ENCODE measurements around the gene XCR1. TPM values are rescaled to one million over a fixed set of nuclear protein-coding genes. Genes with fewer than 3 reads are reported as not detected.
"Not testable (repeated sequence)": the region's sequence is repeated elsewhere in the genome, so short reads cannot be mapped to it uniquely, and the experiment has no call there.

XCR1 gene
- total RNA-seq, 1 experiment from 2014 or later = not detected

GRCh38 chr3:46020766-46021510 is 6.3 kb downstream of the XCR1 start:
- no peak for DNase-seq
- H3K27me3 ChIP-seq = no peaks in the 10 kb centered on the region
- no peaks in the 10 kb centered on the region for H3K9me3 ChIP-seq
- no peaks in the 10 kb centered on the region for H3K36me3 ChIP-seq
- no peak overlapping the region for H3K4me3 ChIP-seq

DNA sequence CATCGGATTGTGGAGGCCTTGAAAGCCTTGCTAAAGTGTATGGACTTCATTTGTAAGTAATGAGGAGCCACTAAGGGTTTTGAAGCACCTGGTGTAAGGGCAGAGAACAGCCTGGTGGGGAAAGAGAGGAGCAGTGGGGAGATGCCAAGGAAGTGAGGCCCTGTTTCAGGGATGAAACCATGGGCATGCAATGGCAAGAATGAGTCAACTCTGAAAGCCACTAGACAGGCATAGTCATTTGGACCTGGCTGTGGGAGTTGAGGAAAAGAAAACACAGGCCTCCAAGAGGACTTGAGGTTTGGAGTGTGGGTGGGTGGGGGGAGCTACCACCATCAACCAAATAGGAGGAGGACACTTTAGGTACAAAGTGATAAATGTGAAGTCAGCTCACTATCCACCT is 7.6 kb downstream of the XCR1 start:
- Histone ChIP-seq H3K9me3 (no peaks in the 10 kb centered on the region), H3K4me3 (no peak overlapping the region), H3K36me3 (no peaks in the 10 kb centered on the region), H3K27me3 (no peaks in the 10 kb centered on the region)
- DNase-seq = no peak

DNA sequence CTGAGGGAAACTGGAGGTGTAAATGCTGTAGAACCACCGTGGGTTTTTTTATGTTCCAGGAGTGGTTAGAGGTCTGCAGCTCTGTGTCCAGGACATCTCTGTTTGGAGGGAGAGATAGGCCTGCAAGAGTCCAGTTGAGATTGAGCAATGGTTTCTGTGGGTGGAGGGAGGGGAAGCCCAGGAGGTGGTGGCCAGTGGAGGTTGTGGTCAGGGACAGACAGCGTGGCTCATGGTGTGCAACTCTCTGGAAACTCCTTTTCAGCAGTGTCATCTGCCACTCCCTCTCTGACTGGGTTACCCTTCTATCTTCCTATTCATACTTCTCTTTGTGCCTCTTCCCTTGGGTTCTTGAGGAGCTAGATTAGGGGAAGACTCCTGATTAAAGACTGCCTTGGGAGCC is 9.6 kb downstream of the XCR1 start:
- H3K27me3 ChIP-seq = no peaks in the 10 kb centered on the region
- DNase-seq = no peak
- no peaks in the 10 kb centered on the region for H3K36me3 ChIP-seq
- H3K4me3 ChIP-seq = no peak overlapping the region
- no peaks in the 10 kb centered on the region for H3K9me3 ChIP-seq

- Histone ChIP-seq H3K4me3 (no peak overlapping the region), H3K9me3 (no peaks in the 10 kb centered on the region), H3K36me3 (no peaks in the 10 kb centered on the region), H3K27me3 (no peaks in the 10 kb centered on the region)
- DNase-seq = no peak
Measured at GRCh38 chr3:46013316-46014094, 13.8 kb downstream of the XCR1 start.

GRCh38 chr3:46012246-46012645 is 15.0 kb downstream of the XCR1 start:
- Histone ChIP-seq H3K4me3 (no peak overlapping the region), H3K27me3 (no peaks in the 10 kb centered on the region), H3K36me3 (no peaks in the 10 kb centered on the region), H3K9me3 (no peaks in the 10 kb centered on the region)
- no peak for DNase-seq

DNA sequence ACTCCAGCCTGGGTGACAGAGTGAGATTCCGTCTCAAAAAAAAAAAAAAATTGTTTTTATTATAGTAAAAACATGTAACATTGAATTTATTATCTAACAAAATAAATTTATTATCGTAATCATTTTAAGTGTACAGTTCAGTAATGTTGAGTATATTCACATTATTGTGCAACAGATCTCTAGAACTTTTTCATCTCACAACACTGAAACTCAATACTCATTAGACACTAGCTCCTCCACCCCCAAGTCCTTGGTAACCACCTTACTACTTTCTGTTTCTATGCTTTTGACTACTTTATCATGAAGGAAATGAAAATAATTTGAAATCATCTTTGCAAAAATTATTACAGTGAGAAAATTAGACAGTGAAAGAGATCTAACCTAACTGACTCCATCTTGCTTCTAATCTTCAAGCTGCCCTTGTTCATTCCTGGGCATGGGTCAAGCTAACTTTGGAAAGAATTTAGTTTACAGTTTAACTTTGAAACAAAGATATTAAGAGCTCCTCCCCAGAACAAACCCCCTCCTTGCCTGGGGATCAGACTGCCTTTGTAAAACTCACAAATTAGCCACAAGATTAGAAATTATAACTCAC is 16.7 kb downstream of the XCR1 start:
- no peaks in the 10 kb centered on the region for H3K27me3 ChIP-seq
- no peaks in the 10 kb centered on the region for H3K36me3 ChIP-seq
- no peak for DNase-seq
- H3K4me3 ChIP-seq = no peak overlapping the region
- no peaks in the 10 kb centered on the region for H3K9me3 ChIP-seq

GRCh38 chr3:46008058-46008457 is 19.2 kb downstream of the XCR1 start:
- Histone ChIP-seq H3K9me3 (no peaks in the 10 kb centered on the region), H3K4me3 (no peak overlapping the region)

GRCh38 chr3:46007280-46007679 is 20.0 kb downstream of the XCR1 start:
- Histone ChIP-seq H3K36me3 (no peaks in the 10 kb centered on the region), H3K4me3 (no peak overlapping the region), H3K9me3 (no peaks in the 10 kb centered on the region), H3K27me3 (no peaks in the 10 kb centered on the region)
- DNase-seq = no peak

More at GRCh38 chr3:46008058-46008457, 19.2 kb downstream of the XCR1 start:
- Histone ChIP-seq H3K27me3 (no peaks in the 10 kb centered on the region), H3K36me3 (no peaks in the 10 kb centered on the region)
- DNase-seq = no peak

DNA sequence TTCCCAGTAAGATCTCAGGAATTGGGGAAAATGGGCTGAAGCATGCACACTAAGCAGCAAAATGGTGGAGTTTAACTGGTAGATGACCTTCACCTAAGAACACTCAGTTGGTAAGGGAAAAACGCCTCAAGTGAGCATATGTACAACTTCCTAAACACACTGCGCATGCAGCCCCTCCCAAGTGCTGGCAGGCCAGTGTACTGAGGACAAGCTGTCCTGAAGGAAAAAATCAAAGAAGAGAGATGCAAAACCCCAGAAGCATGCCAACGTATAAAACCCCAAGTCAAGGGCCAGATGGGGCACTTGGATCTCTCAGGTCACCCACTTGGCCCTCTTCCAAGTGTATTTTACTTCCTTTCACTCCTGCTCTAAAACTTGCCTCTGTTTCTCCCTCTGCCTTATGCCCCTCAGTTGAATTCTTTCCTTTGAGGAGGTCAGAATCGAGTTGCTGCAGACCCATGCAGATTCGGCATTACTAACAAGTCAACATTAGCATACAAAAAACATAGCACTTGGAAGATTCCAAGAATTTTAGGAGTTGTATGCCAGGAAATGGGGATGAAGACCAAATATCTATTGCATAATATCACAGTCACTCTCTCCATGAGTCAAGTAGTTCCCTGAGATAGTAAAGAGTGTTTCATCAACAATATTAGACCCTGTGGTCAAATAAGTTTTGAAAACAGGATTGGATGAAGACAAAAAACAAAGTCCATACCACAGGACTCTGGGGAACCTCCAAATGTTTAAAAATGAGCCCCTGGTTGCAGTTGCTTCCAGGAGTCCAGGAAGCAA is 20.8 kb downstream of the XCR1 start:
- Histone ChIP-seq H3K27me3 (no peaks in the 10 kb centered on the region), H3K9me3 (no peaks in the 10 kb centered on the region), H3K36me3 (no peaks in the 10 kb centered on the region), H3K4me3 (no peak overlapping the region)
- no peak for DNase-seq

GRCh38 chr3:46003706-46004105 is 23.6 kb downstream of the XCR1 start:
- not testable (repeated sequence) for H3K9me3 ChIP-seq, H3K4me3 ChIP-seq, H3K36me3 ChIP-seq

DNA sequence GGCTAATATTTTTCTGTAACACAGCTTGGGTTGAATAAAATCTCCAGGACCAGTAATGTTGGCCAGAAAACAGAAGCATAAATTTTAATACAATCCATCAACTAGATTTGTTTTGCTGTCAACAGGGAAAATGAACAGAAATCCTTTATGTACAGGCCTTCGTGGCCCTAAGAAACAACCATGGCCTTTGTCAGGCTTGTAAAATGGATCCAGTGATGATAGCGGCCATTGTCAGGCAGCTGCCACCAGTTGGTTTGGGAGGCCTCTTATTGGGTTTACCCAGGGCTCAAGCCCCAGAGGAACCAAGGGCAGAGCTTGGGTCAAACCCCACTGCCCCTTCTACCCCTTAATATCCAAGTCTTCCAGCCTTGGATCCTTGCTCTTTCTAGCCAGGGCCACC is 26.1 kb downstream of the XCR1 start:
- Histone ChIP-seq H3K27me3 (no peaks in the 10 kb centered on the region), H3K9me3 (no peaks in the 10 kb centered on the region), H3K36me3 (no peaks in the 10 kb centered on the region), H3K4me3 (no peak overlapping the region)
- DNase-seq = no peak

More at GRCh38 chr3:46003706-46004105, 23.6 kb downstream of the XCR1 start:
- H3K27me3 ChIP-seq, DNase-seq: not testable (repeated sequence)

- no peaks in the 10 kb centered on the region for H3K27me3 ChIP-seq
- no peaks in the 10 kb centered on the region for H3K36me3 ChIP-seq
- no peaks in the 10 kb centered on the region for H3K9me3 ChIP-seq
- DNase-seq = no peak
- no peak overlapping the region for H3K4me3 ChIP-seq
Measured at GRCh38 chr3:45997942-45998341, 29.3 kb downstream of the XCR1 start.

DNA sequence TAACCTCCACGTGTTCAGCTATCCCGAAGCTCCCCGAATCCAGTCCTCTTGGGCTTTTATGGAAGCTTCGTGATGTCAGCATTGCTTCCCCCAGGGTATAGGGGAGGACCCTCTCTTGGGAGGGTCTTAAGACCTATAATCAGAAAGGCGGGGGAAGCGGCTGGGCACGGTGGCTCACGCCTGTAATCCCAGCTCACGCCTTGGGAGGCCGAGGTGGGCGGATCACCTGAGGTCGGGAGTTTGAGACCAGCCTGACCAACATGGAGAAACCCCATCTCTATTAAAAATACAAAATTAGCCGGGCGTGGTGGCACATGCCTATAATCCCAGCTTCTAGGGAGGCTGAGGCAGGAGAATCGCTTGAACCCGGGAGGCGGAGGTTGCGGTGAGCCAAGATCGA is 29.8 kb downstream of the XCR1 start:
- H3K36me3 ChIP-seq = not testable (repeated sequence)

GRCh38 chr3:45995236-45996192 is 31.8 kb downstream of the XCR1 start, which contains the start of gene FYCO1:
Gene FYCO1, minus strand, starts transcription at chr3:45995824. Its CDS starts 10,914 bp downstream, at chr3:45984910.
- Histone ChIP-seq H3K4me3 (peak within 1 kb of the TSS; percentile 73), H3K36me3 (no peaks in the 10 kb centered on the region), H3K9me3 (no peaks in the 10 kb centered on the region), H3K27me3 (no peaks in the 10 kb centered on the region)
- DNase-seq = peak; percentile 91

More for the DNA sequence above, 29.8 kb downstream of the XCR1 start:
- not testable (repeated sequence) for H3K4me3 ChIP-seq, DNase-seq, H3K9me3 ChIP-seq, H3K27me3 ChIP-seq

- H3K4me3 ChIP-seq = peak overlapping the region; percentile 73
- H3K36me3 ChIP-seq = no peaks in the 10 kb centered on the region
- no peak for DNase-seq
- no peaks in the 10 kb centered on the region for H3K27me3 ChIP-seq
- no peaks in the 10 kb centered on the region for H3K9me3 ChIP-seq
Measured at GRCh38 chr3:45994419-45995235, 32.7 kb downstream of the XCR1 start.
